Mesenchymal stem cell (in vitro differentiated cells and primary cell): ENCODE data around the gene WASHC4.
A peak's percentile ranks its signal among the peaks of the same experiment; 100 is the strongest.

Experiments used
- DNase-seq: peaks from one replicate; pipeline ENCODE4 v3.0.0-alpha.2; 2013
- H2AFZ ChIP-seq: one replicate; pipeline ENCODE4 v1.6.1; 2013; ENCODE audit warnings: low read depth, mild to moderate bottlenecking, control low read depth, inconsistent platforms, low read length, moderate library complexity
- H2AK5ac ChIP-seq: 2 replicates; pipeline ENCODE4 v1.6.1; 2013; ENCODE audit warnings: low read length, moderate library complexity, mild to moderate bottlenecking, inconsistent platforms; ENCODE audit not compliant: severe bottlenecking
- H2BK120ac ChIP-seq: one replicate; pipeline ENCODE4 v1.6.1; 2013; ENCODE audit warnings: low read depth, mild to moderate bottlenecking, inconsistent platforms, low read length, moderate library complexity
- H2BK12ac ChIP-seq, 2 experiments: one replicate each; pipeline ENCODE4 v1.6.1; 2013; ENCODE audit warnings: inconsistent platforms in 2 of 2, low read length in 2 of 2, mild to moderate bottlenecking in 2 of 2, moderate library complexity in 2 of 2, control low read depth in 1 of 2
- H2BK15ac ChIP-seq: one replicate; pipeline ENCODE4 v1.6.1; 2013; ENCODE audit warnings: mild to moderate bottlenecking, low read depth, inconsistent platforms; ENCODE audit not compliant: poor library complexity, severe bottlenecking
- H2BK5ac ChIP-seq: 2 replicates; pipeline ENCODE4 v1.6.1; 2013; ENCODE audit warnings: low read depth, mild to moderate bottlenecking, low read length, control low read depth, inconsistent platforms; ENCODE audit not compliant: poor library complexity, severe bottlenecking
- H3K14ac ChIP-seq, 2 experiments: one replicate each; pipeline ENCODE4 v1.6.1; 2013; ENCODE audit warnings: inconsistent platforms in 2 of 2, low read length in 2 of 2, control low read depth in 1 of 2, mild to moderate bottlenecking in 1 of 2, moderate library complexity in 1 of 2
- H3K18ac ChIP-seq, 2 experiments: one replicate each; pipeline ENCODE4 v1.6.1; 2013; ENCODE audit warnings: inconsistent platforms in 2 of 2, low read length in 2 of 2, control low read depth in 1 of 2, low read depth in 1 of 2, mild to moderate bottlenecking in 1 of 2
- H3K23ac ChIP-seq, 2 experiments: one replicate each; pipeline ENCODE4 v1.6.1; 2013; ENCODE audit warnings: inconsistent platforms in 2 of 2, low read length in 2 of 2, mild to moderate bottlenecking in 2 of 2, moderate library complexity in 2 of 2, control low read depth in 1 of 2
- H3K27ac ChIP-seq: 2 replicates; pipeline ENCODE4 v1.5.1; 2013; ENCODE audit warnings: mild to moderate bottlenecking, moderate library complexity, low read length, control low read depth, inconsistent platforms; ENCODE audit not compliant: poor library complexity, severe bottlenecking
- H3K27me3 ChIP-seq, 2 experiments: 2 replicates each; pipeline versions ENCODE4 v1.6.1 to v1.7.0; 2013; ENCODE audit warnings: low read length in 2 of 2, mild to moderate bottlenecking in 2 of 2, moderate library complexity in 2 of 2, control low read depth in 1 of 2, inconsistent platforms in 1 of 2; ENCODE audit not compliant: control insufficient read depth in 1 of 2, insufficient read depth in 1 of 2
- H3K36me3 ChIP-seq, 2 experiments: 2 replicates each; pipeline versions ENCODE4 v1.6.1 to v1.7.0; 2013; ENCODE audit warnings: low read length in 2 of 2, control low read depth in 1 of 2, inconsistent platforms in 1 of 2, low read depth in 1 of 2, mild to moderate bottlenecking in 1 of 2; ENCODE audit not compliant: insufficient read depth in 2 of 2, control insufficient read depth in 1 of 2
- H3K4ac ChIP-seq, 2 experiments: one replicate each; pipeline ENCODE4 v1.6.1; 2013; ENCODE audit warnings: inconsistent platforms in 2 of 2, low read length in 2 of 2, mild to moderate bottlenecking in 2 of 2, moderate library complexity in 2 of 2, control low read depth in 1 of 2, low read depth in 1 of 2
- H3K4me1 ChIP-seq: 2 replicates; pipeline ENCODE4 v1.6.1; 2013; ENCODE audit warnings: low read depth, low read length, control low read depth; ENCODE audit not compliant: control insufficient read depth, insufficient read depth
- H3K4me2 ChIP-seq: 2 replicates; pipeline ENCODE4 v1.6.1; 2013; ENCODE audit warnings: low read length, mild to moderate bottlenecking, inconsistent platforms; ENCODE audit not compliant: poor library complexity, severe bottlenecking
- H3K4me3 ChIP-seq, 2 experiments: 2 replicates each; pipeline versions ENCODE4 v1.5.1 to v1.7.0; 2013; ENCODE audit warnings: low read length in 2 of 2, mild to moderate bottlenecking in 2 of 2, control low read depth in 1 of 2, low read depth in 1 of 2; ENCODE audit not compliant: insufficient read depth in 1 of 2
- H3K79me1 ChIP-seq: replicated peaks from 2 replicates; pipeline ENCODE4 v1.6.1; 2013; ENCODE audit warnings: mild to moderate bottlenecking, control low read depth, low read length, inconsistent platforms; ENCODE audit not compliant: poor library complexity, severe bottlenecking
- H3K9ac ChIP-seq: 2 replicates; pipeline ENCODE4 v1.7.0; 2013; ENCODE audit warnings: mild to moderate bottlenecking, low read length, moderate library complexity
- H3K9me3 ChIP-seq: 2 replicates; pipeline ENCODE4 v1.7.0; 2013; ENCODE audit warnings: mild to moderate bottlenecking, low read length; ENCODE audit not compliant: control insufficient read depth
- H4K8ac ChIP-seq: one replicate; pipeline ENCODE4 v1.6.1; 2013; ENCODE audit warnings: inconsistent platforms, mild to moderate bottlenecking, low read length, moderate library complexity
- H4K91ac ChIP-seq: one replicate; pipeline ENCODE4 v1.6.1; 2013; ENCODE audit warnings: mild to moderate bottlenecking, low read length, inconsistent platforms
- WGBS: methylation state at CpG from one replicate; pipeline ENCODE4 v1.1.7; 2013; ENCODE audit warnings: mixed read lengths; 5-methylcytosine and 5-hydroxymethylcytosine counted together

Gene WASHC4

GRCh38 chr12:105120551-105120950 is 13.0 kb downstream of the WASHC4 start:
- no peak overlapping the region for H4K8ac ChIP-seq

GRCh38 chr12:105138248-105138647 is 30.7 kb downstream of the WASHC4 start:
- Histone ChIP-seq H4K91ac (no peak overlapping the region), H2BK120ac (no peak overlapping the region), H3K36me3 (peaks cover 4 to 97% of the 10 kb centered on the region in 2 experiments), H3K18ac (no peak overlapping the region), H3K9ac (no peak overlapping the region), H2AK5ac (no peak overlapping the region), H2BK12ac (no peak overlapping the region), H3K4me2 (no peak overlapping the region), H3K4me1 (no peaks in the 10 kb centered on the region), H3K14ac (no peak overlapping the region), H3K79me1 (peaks cover 8% of the 10 kb centered on the region), H3K27me3 (no peaks in the 10 kb centered on the region), H2BK5ac (no peak overlapping the region), H3K9me3 (no peaks in the 10 kb centered on the region), H3K27ac (no peak overlapping the region), H3K23ac (no peak overlapping the region), H4K8ac (no peak overlapping the region), H3K4me3 (no peak overlapping the region), H2BK15ac (no peak overlapping the region), H2AFZ (no peak overlapping the region), H3K4ac (no peak overlapping the region)
- no peak for DNase-seq
- 100% methylated on average over 2 of the region's 2 CpGs for WGBS

More at GRCh38 chr12:105120551-105120950, 13.0 kb downstream of the WASHC4 start:
- H4K91ac ChIP-seq = no peak overlapping the region
- no peak overlapping the region for H2BK5ac ChIP-seq
- H2AFZ ChIP-seq = no peak overlapping the region
- no peak overlapping the region for H3K4ac ChIP-seq
- no peak overlapping the region for H3K4me2 ChIP-seq
- peaks cover 17 to 98% of the 10 kb centered on the region in 2 experiments for H3K36me3 ChIP-seq
- no peak overlapping the region for H3K4me3 ChIP-seq
- H3K14ac ChIP-seq = no peak overlapping the region
- no peak overlapping the region for H2BK15ac ChIP-seq
- H3K9ac ChIP-seq = no peak overlapping the region
- H3K27me3 ChIP-seq = no peaks in the 10 kb centered on the region
- H2AK5ac ChIP-seq = no peak overlapping the region
- H3K18ac ChIP-seq = no peak overlapping the region
- WGBS = 50% methylated on average over 1 of the region's 2 CpGs
- no peaks in the 10 kb centered on the region for H3K9me3 ChIP-seq
- no peak overlapping the region for H3K23ac ChIP-seq
- no peak overlapping the region for H3K27ac ChIP-seq
- H2BK120ac ChIP-seq = no peak overlapping the region
- no peak overlapping the region for H2BK12ac ChIP-seq
- no peaks in the 10 kb centered on the region for H3K4me1 ChIP-seq
- DNase-seq = peak; percentile 56
- H3K79me1 ChIP-seq = peaks cover 7% of the 10 kb centered on the region

GRCh38 chr12:105141320-105141922 is 33.9 kb downstream of the WASHC4 start:
- 95% methylated on average over 5 of the region's 6 CpGs for WGBS
- H3K9me3 ChIP-seq = no peaks in the 10 kb centered on the region
- DNase-seq = no peak
- no peak overlapping the region for H3K9ac ChIP-seq
- H3K23ac ChIP-seq = no peak overlapping the region
- H4K91ac ChIP-seq = no peak overlapping the region
- no peak overlapping the region for H3K27ac ChIP-seq
- peaks cover 7% of the 10 kb centered on the region for H3K79me1 ChIP-seq
- no peak overlapping the region for H3K4ac ChIP-seq
- H3K4me1 ChIP-seq = no peaks in the 10 kb centered on the region
- no peak overlapping the region for H2BK12ac ChIP-seq
- no peak overlapping the region for H2BK5ac ChIP-seq
- H3K36me3 ChIP-seq = peaks cover 4 to 97% of the 10 kb centered on the region in 2 experiments
- no peak overlapping the region for H2BK120ac ChIP-seq
- H2AK5ac ChIP-seq = no peak overlapping the region
- H4K8ac ChIP-seq = no peak overlapping the region
- H3K27me3 ChIP-seq = no peaks in the 10 kb centered on the region
- H3K4me3 ChIP-seq = no peak overlapping the region
- H3K18ac ChIP-seq = no peak overlapping the region
- no peak overlapping the region for H2AFZ ChIP-seq
- no peak overlapping the region for H3K14ac ChIP-seq
- H2BK15ac ChIP-seq = no peak overlapping the region
- H3K4me2 ChIP-seq = no peak overlapping the region

GRCh38 chr12:105142259-105142658 is 34.7 kb downstream of the WASHC4 start:
- H2AK5ac ChIP-seq = no peak overlapping the region

More at GRCh38 chr12:105142259-105142658, 34.7 kb downstream of the WASHC4 start:
- DNase-seq = no peak
- H2BK120ac ChIP-seq = no peak overlapping the region
- no peak overlapping the region for H2BK5ac ChIP-seq
- H3K9ac ChIP-seq = no peak overlapping the region
- H4K8ac ChIP-seq = no peak overlapping the region
- no peaks in the 10 kb centered on the region for H3K27me3 ChIP-seq
- peaks cover 2% of the 10 kb centered on the region for H3K79me1 ChIP-seq
- no peak overlapping the region for H2AFZ ChIP-seq
- no peak overlapping the region for H2BK12ac ChIP-seq
- H3K4ac ChIP-seq = no peak overlapping the region
- H4K91ac ChIP-seq = no peak overlapping the region
- H3K27ac ChIP-seq = no peak overlapping the region
- no peaks in the 10 kb centered on the region for H3K9me3 ChIP-seq
- H3K4me2 ChIP-seq = no peak overlapping the region
- H2BK15ac ChIP-seq = no peak overlapping the region
- no peak overlapping the region for H3K23ac ChIP-seq
- WGBS = 100% methylated on average over 2 of the region's 3 CpGs
- peaks cover 4 to 97% of the 10 kb centered on the region in 2 experiments for H3K36me3 ChIP-seq
- no peaks in the 10 kb centered on the region for H3K4me1 ChIP-seq
- H3K18ac ChIP-seq = no peak overlapping the region
- no peak overlapping the region for H3K14ac ChIP-seq
- no peak overlapping the region for H3K4me3 ChIP-seq
